Neural cell (in vitro differentiated cells): ENCODE measurements around the gene CIB1. TPM values are rescaled to one million over a fixed set of nuclear protein-coding genes. Genes with fewer than 3 reads are reported as not detected.

Experiments used
- H2AFZ ChIP-seq: fragments of 200-600, 300-800 bp; sonication (generic), shearing (Covaris generic); 2 replicates; pipeline ENCODE4 v1.6.0; 2014; ENCODE audit warnings: low read depth, mild to moderate bottlenecking, antibody characterized with exemption, low read length, moderate library complexity
- H3F3A ChIP-seq: fragments of 200-600 bp; shearing (Covaris generic); 2 replicates; pipeline ENCODE4 v1.6.1; 2016; ENCODE audit warnings: mild to moderate bottlenecking, moderate library complexity, mixed read lengths, antibody characterized with exemption, low read length; ENCODE audit not compliant: insufficient read depth, poor library complexity, severe bottlenecking
- H3K27ac ChIP-seq: fragments of 200-600, 300-800 bp; sonication (generic), shearing (Covaris generic); 2 replicates; pipeline ENCODE4 v1.5.1; 2014; ENCODE audit warnings: mild to moderate bottlenecking, low read length, moderate library complexity
- H3K27me3 ChIP-seq: fragments of 300-800, 200-600 bp; sonication (generic), shearing (Covaris generic); 2 replicates; pipeline ENCODE4 v1.6.0; 2014; ENCODE audit warnings: mild to moderate bottlenecking, low read depth, low read length, moderate library complexity; ENCODE audit not compliant: insufficient read depth
- H3K36me3 ChIP-seq: fragments of 300-800, 200-600 bp; sonication (generic), shearing (Covaris generic); 2 replicates; pipeline ENCODE4 v1.5.1; 2014; ENCODE audit warnings: mild to moderate bottlenecking, antibody characterized with exemption, low read length, moderate library complexity; ENCODE audit not compliant: insufficient read depth
- H3K4me2 ChIP-seq: fragments of 300-800, 200-600 bp; sonication (generic), shearing (Covaris generic); 2 replicates; pipeline ENCODE4 v1.6.0; 2014; ENCODE audit warnings: mild to moderate bottlenecking, low read length
- H3K4me3 ChIP-seq: fragments of 300-800, 200-600 bp; sonication (generic), shearing (Covaris generic); 2 replicates; pipeline ENCODE4 v1.5.1; 2014; ENCODE audit warnings: mild to moderate bottlenecking, low read length, moderate library complexity
- H3K79me2 ChIP-seq: fragments of 200-600 bp; shearing (Covaris generic); replicated peaks from 2 replicates; pipeline ENCODE4 v1.6.0; 2014; ENCODE audit warnings: mild to moderate bottlenecking, low read length, moderate library complexity; ENCODE audit not compliant: insufficient read depth
- H3K9ac ChIP-seq: fragments of 300-800, 200-600 bp; sonication (generic), shearing (Covaris generic); 2 replicates; pipeline ENCODE4 v1.6.1; 2016; ENCODE audit warnings: mild to moderate bottlenecking, low read length, mixed read lengths
- H3K9me2 ChIP-seq: fragments of 200-600 bp; shearing (Covaris generic); 2 replicates; pipeline ENCODE4 v1.6.1; 2016; ENCODE audit warnings: mild to moderate bottlenecking, low read length, mixed read lengths; ENCODE audit not compliant: insufficient read depth
- H3K9me3 ChIP-seq: fragments of 200-600, 300-800 bp; sonication (generic), shearing (Covaris generic); 2 replicates; pipeline ENCODE4 v1.6.1; 2016; ENCODE audit warnings: mild to moderate bottlenecking, mixed run types, low read length, moderate library complexity, mixed read lengths
- H4K20me1 ChIP-seq: fragments of 200-600 bp; shearing (Covaris generic); 2 replicates; pipeline ENCODE4 v1.6.1; 2016; ENCODE audit warnings: mild to moderate bottlenecking, mixed run types; ENCODE audit not compliant: insufficient read depth
- CTCF ChIP-seq: fragments of 450-650 bp; IDR thresholded peaks from 2 replicates; pipeline ENCODE4 v1.5.1; 2014; ENCODE audit warnings: antibody characterized with exemption, mild to moderate bottlenecking, moderate library complexity; ENCODE audit not compliant: poor library complexity, severe bottlenecking
- EP300 ChIP-seq: fragments of 450-650 bp; conservative IDR thresholded peaks from 2 replicates; pipeline ENCODE4 v1.6.1; 2014; ENCODE audit warnings: antibody characterized with exemption, mild to moderate bottlenecking, moderate library complexity; ENCODE audit not compliant: poor library complexity, severe bottlenecking
- EZH2 ChIP-seq: fragments of 200-600, 300-800 bp; shearing (Covaris generic), sonication (generic); IDR thresholded peaks from 2 replicates; pipeline ENCODE4 v1.6.1; 2014; ENCODE audit warnings: antibody characterized with exemption, low read length, borderline replicate concordance, mild to moderate bottlenecking; ENCODE audit not compliant: insufficient read depth, poor library complexity, severe bottlenecking
- MXI1 ChIP-seq: fragments of 450-650 bp; conservative IDR thresholded peaks from 2 replicates; pipeline ENCODE4 v1.6.1; 2014; ENCODE audit warnings: antibody characterized with exemption, mild to moderate bottlenecking; ENCODE audit not compliant: poor library complexity, severe bottlenecking
- POLR2AphosphoS5 ChIP-seq: IDR thresholded peaks from 2 replicates; pipeline ENCODE4 v1.6.1; 2012
- RAD21 ChIP-seq: fragments of 450-650 bp; conservative IDR thresholded peaks from 2 replicates; pipeline ENCODE4 v1.6.1; 2014; ENCODE audit warnings: antibody characterized with exemption, mild to moderate bottlenecking, moderate library complexity
- REST ChIP-seq: IDR thresholded peaks from 2 replicates; pipeline ENCODE4 v1.6.1; 2012; ENCODE audit warnings: borderline replicate concordance
- SMC3 ChIP-seq: fragments of 450-650 bp; conservative IDR thresholded peaks from 2 replicates; pipeline ENCODE4 v1.6.1; 2014; ENCODE audit warnings: antibody characterized with exemption, mild to moderate bottlenecking, moderate library complexity; ENCODE audit not compliant: poor library complexity
- TAF1 ChIP-seq: IDR thresholded peaks from 2 replicates; pipeline ENCODE4 v1.6.1; 2012; ENCODE audit warnings: low read depth
- polyA plus RNA-seq: library from polyadenylated mRNA; depleted of rRNA; stranded (reverse); fragments of >200 nt; gene quantifications from 2 replicates; pipeline ENCODE4 v1.2.3, GENCODE V29; 2014

CIB1 gene
- polyA plus RNA-seq, 1 donor from 2014 or later = 9.4 TPM

- no peaks in the 10 kb centered on the region for H3K9me3 ChIP-seq
- H4K20me1 ChIP-seq = no peaks in the 10 kb centered on the region
- no peaks in the 10 kb centered on the region for H3K9me2 ChIP-seq
- H3K36me3 ChIP-seq = no peaks in the 10 kb centered on the region
- no peak overlapping the region for H3K27ac ChIP-seq
- H3K79me2 ChIP-seq = peaks cover 4% of the 10 kb centered on the region
- H3K27me3 ChIP-seq = no peaks in the 10 kb centered on the region
- H3F3A ChIP-seq = no peaks in the 10 kb centered on the region
- no peak overlapping the region for H2AFZ ChIP-seq
- TF ChIP-seq POLR2AphosphoS5 (no peak), TAF1 (no peak), SMC3 (no peak), CTCF (no peak), EZH2 (no peak), EP300 (no peak), REST (no peak), MXI1 (no peak), RAD21 (no peak)
- no peak overlapping the region for H3K9ac ChIP-seq
- H3K4me3 ChIP-seq = no peak overlapping the region
- H3K4me2 ChIP-seq = no peak overlapping the region
Observed at GRCh38 chr15:90217671-90218394, 15.9 kb downstream of the CIB1 start.

- Histone ChIP-seq H3K36me3 (no peaks in the 10 kb centered on the region), H3K79me2 (peaks cover 4% of the 10 kb centered on the region), H3K27me3 (no peaks in the 10 kb centered on the region), H3K27ac (no peak overlapping the region), H2AFZ (no peak overlapping the region), H3K9ac (no peak overlapping the region), H3K4me3 (no peak overlapping the region), H3K9me3 (no peaks in the 10 kb centered on the region), H3K9me2 (no peaks in the 10 kb centered on the region), H3F3A (no peaks in the 10 kb centered on the region), H4K20me1 (no peaks in the 10 kb centered on the region), H3K4me2 (no peak overlapping the region)
- TF ChIP-seq EP300 (no peak), SMC3 (no peak)
Observed at GRCh38 chr15:90214553-90215196, 19.1 kb downstream of the CIB1 start.
